Neural progenitor cell (in vitro differentiated cells): ENCODE measurements around the gene FXYD7.

ENCODE experiments used
- EZH2 ChIP-seq: fragments of 200-600 bp; sonication (generic); IDR thresholded peaks from 2 replicates; pipeline ENCODE4 v1.6.1; 2017; ENCODE audit warnings: antibody characterized with exemption, mild to moderate bottlenecking, moderate library complexity
- EZH2phosphoT487 ChIP-seq: fragments of 200-600 bp; sonication (generic); IDR thresholded peaks from 2 replicates; pipeline ENCODE4 v1.6.1; 2017; ENCODE audit warnings: antibody characterized with exemption
- TF ChIP-seq, protein P1 (sequence below): fragments of 200-600 bp; sonication (generic); IDR thresholded peaks from 2 replicates; pipeline ENCODE4 v1.5.1; 2017; ENCODE audit warnings: antibody characterized with exemption, mild to moderate bottlenecking

DNA sequence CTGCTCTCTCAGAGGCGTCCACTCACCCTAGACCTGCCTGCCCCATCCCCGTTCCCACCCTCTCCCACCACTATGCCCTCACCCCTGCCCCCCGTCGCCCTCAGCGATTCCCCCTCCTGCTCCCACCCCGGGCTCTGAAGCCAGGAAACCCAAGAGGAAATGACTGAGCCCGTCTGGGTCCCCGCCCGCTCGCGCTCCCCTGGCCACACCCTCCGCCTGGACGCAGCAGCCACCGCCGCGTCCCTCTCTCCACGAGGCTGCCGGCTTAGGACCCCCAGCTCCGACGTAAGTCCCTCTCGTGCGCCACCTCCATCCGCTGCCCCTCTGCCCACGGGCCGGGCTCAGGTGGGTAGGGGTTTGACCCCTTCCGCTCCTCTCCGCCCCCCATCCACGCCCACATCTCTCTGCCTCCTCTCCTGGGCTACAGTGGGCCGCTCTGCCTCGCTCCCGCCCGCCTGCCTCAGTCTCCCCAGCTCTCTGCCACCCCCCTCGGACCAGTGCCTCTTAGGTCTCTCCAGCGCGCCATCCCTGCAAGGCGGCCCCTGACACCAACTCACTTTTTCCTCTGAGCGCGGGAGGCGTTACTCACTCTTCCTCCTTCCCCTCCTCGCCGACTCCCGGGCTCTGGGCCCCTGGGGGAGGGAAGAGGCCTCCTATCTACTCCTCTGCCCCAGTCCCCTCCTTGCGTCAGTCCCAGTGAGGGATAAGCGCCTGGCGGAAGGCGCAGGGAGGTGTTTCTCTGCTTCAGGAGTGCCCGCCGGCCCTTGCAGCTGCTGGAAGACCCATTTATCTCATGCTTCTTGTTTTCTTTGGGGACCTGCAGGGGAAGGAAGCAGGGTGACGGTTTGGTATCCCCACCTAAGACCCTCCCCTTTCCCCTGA, 11.7 kb downstream of the FXYD7 start, which contains the start of gene FXYD5:
- TF ChIP-seq, protein P1, sequence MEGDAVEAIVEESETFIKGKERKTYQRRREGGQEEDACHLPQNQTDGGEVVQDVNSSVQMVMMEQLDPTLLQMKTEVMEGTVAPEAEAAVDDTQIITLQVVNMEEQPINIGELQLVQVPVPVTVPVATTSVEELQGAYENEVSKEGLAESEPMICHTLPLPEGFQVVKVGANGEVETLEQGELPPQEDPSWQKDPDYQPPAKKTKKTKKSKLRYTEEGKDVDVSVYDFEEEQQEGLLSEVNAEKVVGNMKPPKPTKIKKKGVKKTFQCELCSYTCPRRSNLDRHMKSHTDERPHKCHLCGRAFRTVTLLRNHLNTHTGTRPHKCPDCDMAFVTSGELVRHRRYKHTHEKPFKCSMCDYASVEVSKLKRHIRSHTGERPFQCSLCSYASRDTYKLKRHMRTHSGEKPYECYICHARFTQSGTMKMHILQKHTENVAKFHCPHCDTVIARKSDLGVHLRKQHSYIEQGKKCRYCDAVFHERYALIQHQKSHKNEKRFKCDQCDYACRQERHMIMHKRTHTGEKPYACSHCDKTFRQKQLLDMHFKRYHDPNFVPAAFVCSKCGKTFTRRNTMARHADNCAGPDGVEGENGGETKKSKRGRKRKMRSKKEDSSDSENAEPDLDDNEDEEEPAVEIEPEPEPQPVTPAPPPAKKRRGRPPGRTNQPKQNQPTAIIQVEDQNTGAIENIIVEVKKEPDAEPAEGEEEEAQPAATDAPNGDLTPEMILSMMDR: no peak
- TF ChIP-seq EZH2 (no peak), EZH2phosphoT487 (no peak)
